ENCODE results near the gene MMUT.

- TF ChIP-seq LARP7 (IDR thresholded peaks at IDR 0.05) (no peak), E4F1 (IDR thresholded peaks at IDR 0.05; ENCODE audit: borderline replicate concordance, partially characterized antibody) (no peak)
Measured at GRCh38 chr6:49463612-49463967, 537 bp upstream of the MMUT start.

Measured in GM12878 (cell line).